ENCODE results near the gene ANKZF1.

The ANKZF1 gene

GRCh38 chr2:219221957-219222518, 7.6 kb upstream of the ANKZF1 start:
- no peaks in the 10 kb centered on the region for H3K79me2 ChIP-seq (ENCODE audit: insufficient read depth, low read depth)
- H3K4me1 ChIP-seq (ENCODE audit: low read depth, poor library complexity, severe bottlenecking) = peaks cover 7% of the 10 kb centered on the region
- no peak overlapping the region for H2AFZ ChIP-seq (ENCODE audit: low read depth)
- TF ChIP-seq, protein P1, sequence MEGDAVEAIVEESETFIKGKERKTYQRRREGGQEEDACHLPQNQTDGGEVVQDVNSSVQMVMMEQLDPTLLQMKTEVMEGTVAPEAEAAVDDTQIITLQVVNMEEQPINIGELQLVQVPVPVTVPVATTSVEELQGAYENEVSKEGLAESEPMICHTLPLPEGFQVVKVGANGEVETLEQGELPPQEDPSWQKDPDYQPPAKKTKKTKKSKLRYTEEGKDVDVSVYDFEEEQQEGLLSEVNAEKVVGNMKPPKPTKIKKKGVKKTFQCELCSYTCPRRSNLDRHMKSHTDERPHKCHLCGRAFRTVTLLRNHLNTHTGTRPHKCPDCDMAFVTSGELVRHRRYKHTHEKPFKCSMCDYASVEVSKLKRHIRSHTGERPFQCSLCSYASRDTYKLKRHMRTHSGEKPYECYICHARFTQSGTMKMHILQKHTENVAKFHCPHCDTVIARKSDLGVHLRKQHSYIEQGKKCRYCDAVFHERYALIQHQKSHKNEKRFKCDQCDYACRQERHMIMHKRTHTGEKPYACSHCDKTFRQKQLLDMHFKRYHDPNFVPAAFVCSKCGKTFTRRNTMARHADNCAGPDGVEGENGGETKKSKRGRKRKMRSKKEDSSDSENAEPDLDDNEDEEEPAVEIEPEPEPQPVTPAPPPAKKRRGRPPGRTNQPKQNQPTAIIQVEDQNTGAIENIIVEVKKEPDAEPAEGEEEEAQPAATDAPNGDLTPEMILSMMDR (conservative IDR thresholded peaks at IDR 0.05; ENCODE audit: low read depth, low read length) = no peak
- H3K27me3 ChIP-seq (ENCODE audit: insufficient read depth, low read depth) = no peaks in the 10 kb centered on the region
- no peak overlapping the region; the same call in 1 of the 2 replicates for H3K27ac ChIP-seq
- no peak overlapping the region for H3K4me3 ChIP-seq (IDR thresholded peaks at IDR 0.05; ENCODE audit: insufficient read depth, low read depth, low read length)
- H4K20me1 ChIP-seq (ENCODE audit: insufficient read depth) = no peaks in the 10 kb centered on the region
- H3K36me3 ChIP-seq (ENCODE audit: insufficient read depth) = no peaks in the 10 kb centered on the region; the same call in 1 of the 2 replicates
- H3K9ac ChIP-seq = no peak overlapping the region
- H3K4me2 ChIP-seq = no peak overlapping the region

DNA sequence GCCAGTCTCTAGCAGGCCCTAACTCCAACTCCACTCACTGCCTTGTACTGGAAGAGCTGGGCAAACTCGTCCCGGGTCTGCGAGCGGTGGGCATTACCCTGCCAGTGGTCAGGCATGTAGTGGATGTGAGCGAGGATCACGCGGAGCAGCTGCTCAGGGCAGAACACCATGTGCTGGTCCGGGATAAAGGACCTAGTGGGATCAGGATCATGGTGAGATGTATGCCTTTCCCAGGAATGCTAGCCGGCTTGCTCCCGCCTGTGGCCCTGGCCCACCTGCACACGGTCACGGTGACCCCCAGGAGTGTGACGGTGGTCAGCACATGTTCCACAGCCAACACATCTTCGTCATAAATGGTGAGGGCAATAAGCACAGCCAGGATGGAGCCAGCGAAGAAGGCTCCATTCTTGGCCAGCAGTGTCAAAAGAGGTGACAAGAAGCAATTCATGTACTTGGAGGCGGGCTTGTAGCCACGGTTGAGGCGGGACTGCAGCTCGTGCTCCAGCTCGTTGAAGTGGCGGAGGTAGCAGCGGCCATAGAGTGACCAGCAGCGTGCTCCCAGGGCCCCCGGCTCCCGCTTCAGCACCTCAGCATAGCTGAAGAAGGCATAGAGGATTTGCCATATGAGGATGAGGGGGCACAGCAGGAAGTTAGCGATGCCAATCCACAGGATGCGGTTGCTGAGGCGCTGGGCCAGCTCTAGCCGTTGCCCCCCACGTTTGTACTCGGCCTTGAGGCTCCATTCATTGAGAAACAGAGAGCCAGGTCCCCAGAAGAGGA, 5.6 kb upstream of the ANKZF1 start:
- no peaks in the 10 kb centered on the region; the same call in 1 of the 2 replicates for H3K36me3 ChIP-seq (ENCODE audit: insufficient read depth)
- H3K27ac ChIP-seq = no peak overlapping the region
- no peak overlapping the region for H3K9ac ChIP-seq
- H3K27me3 ChIP-seq (ENCODE audit: insufficient read depth, low read depth) = no peaks in the 10 kb centered on the region
- H3K4me1 ChIP-seq (ENCODE audit: low read depth, poor library complexity, severe bottlenecking) = peaks cover 8% of the 10 kb centered on the region
- H2AFZ ChIP-seq (ENCODE audit: low read depth) = no peak overlapping the region
- TF ChIP-seq, protein P1 (conservative IDR thresholded peaks at IDR 0.05; ENCODE audit: low read depth, low read length) = no peak
- peaks cover 16% of the 10 kb centered on the region; the same call in 1 of the 2 replicates for H3K79me2 ChIP-seq (ENCODE audit: insufficient read depth, low read depth)
- no peak overlapping the region for H3K4me2 ChIP-seq
- no peak overlapping the region for H3K4me3 ChIP-seq (IDR thresholded peaks at IDR 0.05; ENCODE audit: insufficient read depth, low read depth, low read length)
- H4K20me1 ChIP-seq (ENCODE audit: insufficient read depth) = no peaks in the 10 kb centered on the region

DNA sequence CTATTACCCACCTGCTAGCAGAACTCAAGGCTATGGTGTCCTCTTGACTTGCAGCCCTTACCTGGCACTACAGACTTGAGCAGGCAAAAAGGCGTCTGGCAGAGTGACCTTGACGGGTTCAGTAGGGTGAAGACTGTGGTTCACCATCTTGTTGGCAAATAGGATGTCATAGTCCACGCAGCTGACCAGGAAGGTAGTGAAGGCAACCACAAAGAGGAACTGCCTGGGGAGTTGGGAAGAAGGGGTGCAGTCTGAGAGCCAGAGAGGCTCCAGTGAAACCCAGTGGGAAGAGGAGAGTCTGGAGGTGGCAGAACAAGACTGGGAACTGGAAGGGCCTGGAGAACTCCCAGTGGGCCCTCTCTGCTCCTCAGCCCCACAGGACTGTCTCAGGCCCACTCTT, 4.3 kb upstream of the ANKZF1 start:
- no peak overlapping the region for H3K4me3 ChIP-seq (IDR thresholded peaks at IDR 0.05; ENCODE audit: insufficient read depth, low read depth, low read length)
- H3K9ac ChIP-seq = no peak overlapping the region
- TF ChIP-seq, protein P1 (conservative IDR thresholded peaks at IDR 0.05; ENCODE audit: low read depth, low read length) = no peak
- H4K20me1 ChIP-seq (ENCODE audit: insufficient read depth) = no peaks in the 10 kb centered on the region
- H3K4me2 ChIP-seq = no peak overlapping the region
- H3K27me3 ChIP-seq (ENCODE audit: insufficient read depth, low read depth) = no peaks in the 10 kb centered on the region
- H3K27ac ChIP-seq = no peak overlapping the region
- H3K4me1 ChIP-seq (ENCODE audit: low read depth, poor library complexity, severe bottlenecking) = peaks cover 8% of the 10 kb centered on the region
- H3K79me2 ChIP-seq (ENCODE audit: insufficient read depth, low read depth) = peaks cover 21% of the 10 kb centered on the region; the same call in 1 of the 2 replicates
- no peak overlapping the region for H2AFZ ChIP-seq (ENCODE audit: low read depth)
- H3K36me3 ChIP-seq (ENCODE audit: insufficient read depth) = no peaks in the 10 kb centered on the region; the same call in 1 of the 2 replicates

- Histone ChIP-seq H3K4me2 (peak overlapping the region; percentile 95), H4K20me1 (ENCODE audit: insufficient read depth) (no peaks in the 10 kb centered on the region), H3K79me2 (ENCODE audit: insufficient read depth, low read depth) (peaks cover 36% of the 10 kb centered on the region; the same call in 1 of the 2 replicates), H3K9ac (peak overlapping the region; percentile 72; the same call in 1 of the 2 replicates), H3K36me3 (ENCODE audit: insufficient read depth) (no peaks in the 10 kb centered on the region; the same call in 1 of the 2 replicates), H3K27ac (no peak overlapping the region), H3K27me3 (ENCODE audit: insufficient read depth, low read depth) (no peaks in the 10 kb centered on the region), H3K4me3 (IDR thresholded peaks at IDR 0.05; ENCODE audit: insufficient read depth, low read depth, low read length) (no peak overlapping the region), H3K4me1 (ENCODE audit: low read depth, poor library complexity, severe bottlenecking) (peaks cover 21% of the 10 kb centered on the region), H2AFZ (ENCODE audit: low read depth) (no peak overlapping the region)
- TF ChIP-seq, protein P1 (conservative IDR thresholded peaks at IDR 0.05; ENCODE audit: low read depth, low read length) = no peak
Measured at GRCh38 chr2:219228041-219228910, 1.3 kb upstream of the ANKZF1 start.

Data from KMS-11 (cell line).